Ishikawa (cell line): ENCODE measurements around the gene TMCO6.

Source experiments
- EP300 ChIP-seq: IDR thresholded peaks from 2 replicates; pipeline ENCODE4 v1.6.1; 2012; ENCODE audit warnings: borderline replicate concordance
- NFIC ChIP-seq: IDR thresholded peaks from 2 replicates; pipeline ENCODE4 v1.6.1; 2012
- TCF12 ChIP-seq: IDR thresholded peaks from 2 replicates; pipeline ENCODE4 v1.6.1; 2012; ENCODE audit warnings: low read depth
- YY1 ChIP-seq: IDR thresholded peaks from 2 replicates; pipeline ENCODE4 v1.6.1; 2012; ENCODE audit warnings: low read depth
- ZBTB7A ChIP-seq: IDR thresholded peaks from 2 replicates; pipeline ENCODE4 v1.6.1; 2012; ENCODE audit warnings: low read depth
- TF ChIP-seq, protein P1 (sequence below): IDR thresholded peaks from 2 replicates; pipeline ENCODE4 v1.6.1; 2012

DNA sequence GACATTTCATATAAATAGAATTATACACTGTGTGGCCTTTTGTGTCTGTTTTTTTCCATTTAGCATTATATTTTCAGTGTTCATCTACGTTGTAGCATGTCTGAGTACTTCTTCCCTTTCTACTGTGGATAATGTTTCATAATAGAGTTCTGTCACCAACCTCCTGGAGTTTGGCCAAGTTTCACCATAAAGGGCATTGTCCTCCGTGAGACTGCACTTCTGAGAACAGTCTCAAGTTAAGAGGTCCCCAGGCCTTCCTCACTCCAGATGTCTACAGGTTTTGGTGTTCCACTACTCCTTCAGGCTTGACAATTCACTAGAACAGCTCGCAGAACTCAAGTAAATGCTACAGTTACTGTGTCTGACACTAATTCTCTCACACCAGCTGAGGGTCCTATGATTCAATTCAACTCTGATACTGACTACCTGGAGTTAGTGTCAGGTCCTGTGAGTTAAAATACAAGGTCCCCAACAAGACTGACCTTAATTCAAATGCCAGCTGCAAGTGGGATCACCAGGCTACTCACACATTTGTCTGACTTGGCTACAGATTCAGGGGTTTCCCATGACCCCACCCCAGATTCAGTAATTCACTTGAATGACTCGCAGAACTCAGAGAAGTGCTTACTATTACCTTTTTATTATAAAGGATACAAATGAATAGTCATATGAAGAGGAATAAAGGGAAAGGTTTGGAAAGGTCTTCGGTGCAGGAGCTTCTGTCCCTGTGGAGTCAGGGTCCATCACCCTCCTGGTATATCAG, 43.5 kb upstream of the TMCO6 start:
- 0 out of 2 replicates have a peak, but pooled peaks have one; percentile 18 for TF ChIP-seq ZBTB7A
- TF ChIP-seq NFIC = peak; percentile 79
- no peak for TF ChIP-seq EP300
- no peak for TF ChIP-seq YY1
- TF ChIP-seq, protein P1, sequence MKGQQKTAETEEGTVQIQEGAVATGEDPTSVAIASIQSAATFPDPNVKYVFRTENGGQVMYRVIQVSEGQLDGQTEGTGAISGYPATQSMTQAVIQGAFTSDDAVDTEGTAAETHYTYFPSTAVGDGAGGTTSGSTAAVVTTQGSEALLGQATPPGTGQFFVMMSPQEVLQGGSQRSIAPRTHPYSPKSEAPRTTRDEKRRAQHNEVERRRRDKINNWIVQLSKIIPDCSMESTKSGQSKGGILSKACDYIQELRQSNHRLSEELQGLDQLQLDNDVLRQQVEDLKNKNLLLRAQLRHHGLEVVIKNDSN = no peak
- TF ChIP-seq TCF12 = no peak
